HCT116 (cell line): Measurements from ENCODE around the gene SLIT1. TPM values are rescaled to one million over a fixed set of nuclear protein-coding genes. Genes with fewer than 3 reads are reported as not detected.

ENCODE experiments used
- ATAC-seq: fragments of 200-7000 bp; cut with Tn5 transposase; 2 replicates; pipeline ENCODE4 v1.9.1; 2020; ENCODE audit warnings: mild to moderate bottlenecking, moderate library complexity
- BruUV-seq: library from RNA; stranded (reverse); fragments of 400-500 nt; replicated peaks from 2 replicates; lab custom pipeline; 2021; lab: Mats Ljungman, UMichigan
- CTCF ChIA-PET: fragments of 300-600 bp; sonication (Branson Sonifier 250); formaldehyde crosslinking; loops from one replicate; lab custom pipeline; 2021; ENCODE audit warnings: antibody characterized with exemption; lab: Charles Lee
- POLR2A ChIA-PET: fragments of 300-600, 350-600 bp; sonication (Branson Sonifier 250); formaldehyde crosslinking; loops from one replicate; lab custom pipeline; 2021; ENCODE audit warnings: antibody characterized with exemption; lab: Charles Lee
- RAD21 ChIA-PET, 2 experiments: fragments of 300-600 bp; sonication (Branson Sonifier 250); formaldehyde crosslinking; loops; one replicate each; lab custom pipeline; 2023; ENCODE audit warnings: low total read pairs in 2 of 2; ENCODE audit not compliant: uncharacterized antibody in 2 of 2, unreplicated experiment in 2 of 2, low non-redundant PET in 1 of 2; lab: Charles Lee
- DNase-seq: peaks from one replicate; pipeline ENCODE4 v3.0.0-alpha.2; 2010; ENCODE audit warnings: low read depth, low spot score
- H2AFZ ChIP-seq: fragments of 200-600 bp; shearing (Covaris generic), sonication (generic); 2 replicates; pipeline ENCODE4 v1.6.1; 2017; ENCODE audit warnings: low read depth, mixed run types, mixed read lengths, antibody characterized with exemption, low read length; ENCODE audit not compliant: poor library complexity, severe bottlenecking
- H3K27ac ChIP-seq: 2 replicates; pipeline ENCODE4 v1.5.1; 2012; ENCODE audit warnings: low read depth, low read length
- H3K27me3 ChIP-seq: fragments of 200-600 bp; sonication (generic); 2 replicates; pipeline ENCODE4 v1.6.1; 2016; ENCODE audit warnings: mixed run types, low read length, mixed read lengths; ENCODE audit not compliant: insufficient read depth
- H3K36me3 ChIP-seq, 2 experiments: fragments of 200-500 bp in 1 of 2; fragments of 200-600 bp in 1 of 2; sonication (Bioruptor generic) in 1 of 2; sonication (generic) in 1 of 2; 2 replicates each; pipeline versions ENCODE4 v1.5.1 to v1.6.1; 2014 to 2016; ENCODE audit warnings: low read length in 2 of 2, inconsistent platforms in 1 of 2, mixed read lengths in 1 of 2, mixed run types in 1 of 2; ENCODE audit not compliant: insufficient read depth in 2 of 2, control insufficient read depth in 1 of 2
- H3K4me1 ChIP-seq, 2 experiments: fragments of 200-600 bp in 1 of 2; sonication (generic) in 1 of 2; 2 replicates each; pipeline versions ENCODE4 v1.5.1 to v1.6.1; 2012 to 2017; ENCODE audit warnings: low read length in 2 of 2, inconsistent platforms in 1 of 2, mild to moderate bottlenecking in 1 of 2, mixed read lengths in 1 of 2, mixed run types in 1 of 2, moderate library complexity in 1 of 2; ENCODE audit not compliant: insufficient read depth in 2 of 2, control insufficient read depth in 1 of 2
- H3K4me2 ChIP-seq: fragments of 200-600 bp; sonication (generic); 2 replicates; pipeline ENCODE4 v1.6.1; 2017; ENCODE audit warnings: mixed run types, low read length, mixed read lengths
- H3K4me3 ChIP-seq, 2 experiments: fragments of 200-600 bp in 1 of 2; sonication (generic) in 1 of 2; replicated peaks in 1 of 2; 2 replicates each; pipeline ENCODE4 v1.5.1; 2011 to 2016; ENCODE audit warnings: low read length in 2 of 2, control low read depth in 1 of 2, low read depth in 1 of 2, mild to moderate bottlenecking in 1 of 2, mixed read lengths in 1 of 2, mixed run types in 1 of 2
- H3K79me2 ChIP-seq: fragments of 200-600 bp; sonication (generic); 2 replicates; pipeline ENCODE4 v1.6.1; 2017; ENCODE audit warnings: mild to moderate bottlenecking, mixed run types, low read length, moderate library complexity, mixed read lengths; ENCODE audit not compliant: insufficient read depth
- H3K9ac ChIP-seq: fragments of 200-600 bp; sonication (generic); 2 replicates; pipeline ENCODE4 v1.6.1; 2016; ENCODE audit warnings: low read length, mixed read lengths
- H3K9me2 ChIP-seq: fragments of 200-600 bp; sonication (generic), shearing (Covaris generic); 2 replicates; pipeline ENCODE4 v1.6.1; 2017; ENCODE audit warnings: mixed run types, mild to moderate bottlenecking, moderate library complexity; ENCODE audit not compliant: insufficient read depth
- H3K9me3 ChIP-seq, 2 experiments: fragments of 200-500 bp in 1 of 2; fragments of 200-600 bp in 1 of 2; sonication (Bioruptor generic) in 1 of 2; sonication (generic) in 1 of 2; 2 replicates each; pipeline ENCODE4 v1.6.1; 2014 to 2017; ENCODE audit warnings: low read length in 2 of 2, mixed read lengths in 2 of 2, inconsistent platforms in 1 of 2, low read depth in 1 of 2, mild to moderate bottlenecking in 1 of 2, mixed run types in 1 of 2, moderate library complexity in 1 of 2; ENCODE audit not compliant: control insufficient read depth in 1 of 2, insufficient read depth in 1 of 2
- H4K20me1 ChIP-seq: fragments of 200-600 bp; sonication (generic), shearing (Covaris generic); 2 replicates; pipeline ENCODE4 v1.6.1; 2017; ENCODE audit warnings: mixed run types, mild to moderate bottlenecking, moderate library complexity; ENCODE audit not compliant: insufficient read depth
- FOSL1 ChIP-seq: IDR thresholded peaks from 2 replicates; pipeline ENCODE4 v1.6.1; 2012; ENCODE audit warnings: low read depth
- POLR2A ChIP-seq: IDR thresholded peaks from 2 replicates; pipeline ENCODE4 v1.7.0; 2011; ENCODE audit warnings: borderline replicate concordance; ENCODE audit not compliant: insufficient read depth, insufficient read length; ENCODE audit errors: extremely low read depth
- SIN3A ChIP-seq: IDR thresholded peaks from 2 replicates; pipeline ENCODE4 v1.6.1; 2012; ENCODE audit warnings: low read depth
- SP1 ChIP-seq: IDR thresholded peaks from 2 replicates; pipeline ENCODE4 v1.6.1; 2012; ENCODE audit warnings: low read depth
- SRF ChIP-seq: IDR thresholded peaks from 2 replicates; pipeline ENCODE4 v1.6.1; 2012; ENCODE audit warnings: low read depth
- intact Hi-C: fragments of 100-400 bp; cut with micrococcal nuclease; formaldehyde crosslinking; loops from 2 replicates; pipeline ENCODE4 v1.10.0; 2022
- total RNA-seq: library from RNA; stranded (reverse); gene quantifications from one replicate; pipeline ENCODE4 v1.2.1, GENCODE V29; 2021; ENCODE audit not compliant: unreplicated experiment
- TF ChIP-seq, protein P1 (sequence below), 3 experiments: fragments of 200-600 bp in 1 of 3; sonication (generic) in 1 of 3; IDR thresholded peaks in 2 of 3; conservative IDR thresholded peaks in 1 of 3; 2 replicates each; pipeline ENCODE4 v1.5.1; 2012 to 2017; ENCODE audit warnings: low read depth in 2 of 3, low read length in 2 of 3, antibody characterized with exemption in 1 of 3, borderline replicate concordance in 1 of 3, control low read depth in 1 of 3, mild to moderate bottlenecking in 1 of 3, mixed read lengths in 1 of 3, mixed run types in 1 of 3, moderate library complexity in 1 of 3; ENCODE audit not compliant: insufficient read depth in 1 of 3
- TF ChIP-seq, protein P2 (sequence below): IDR thresholded peaks from 2 replicates; pipeline ENCODE4 v1.6.1; 2012

Gene SLIT1
- total RNA-seq, 1 experiment from 2014 or later, result 0.42 TPM

DNA sequence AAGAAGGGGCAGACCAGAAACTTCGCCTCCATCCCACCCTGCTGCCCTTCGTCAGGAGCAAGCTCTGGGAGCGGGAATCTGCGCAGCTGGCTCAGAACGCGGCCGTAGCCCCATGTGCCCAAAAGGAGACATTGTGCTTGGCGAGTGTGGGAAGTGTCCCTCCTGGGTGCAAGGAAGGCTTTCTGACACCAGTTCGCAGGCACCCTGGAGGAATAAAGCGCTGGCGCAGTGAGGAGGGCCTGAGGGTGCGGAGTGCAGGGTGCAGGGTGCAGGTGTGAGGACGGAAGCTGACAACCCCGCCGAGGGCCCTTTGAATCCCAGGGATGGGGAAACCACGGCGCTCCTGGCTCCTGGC, 811 bp downstream of the SLIT1 start:
- H3K9ac ChIP-seq, result no peak overlapping the region
- H3K9me3 ChIP-seq, result no peaks in the 10 kb centered on the region
- no peaks in the 10 kb centered on the region for H3K79me2 ChIP-seq
- BruUV-seq, result no TSS peak
- ChIA-PET CTCF (no interaction called here), POLR2A (no interaction called here), RAD21 (no interaction called here)
- intact Hi-C loops, result no loop called here
- H3K9me2 ChIP-seq, result no peaks in the 10 kb centered on the region
- no peaks in the 10 kb centered on the region for H3K4me1 ChIP-seq
- no peaks in the 10 kb centered on the region for H4K20me1 ChIP-seq
- H3K4me2 ChIP-seq, result no peak overlapping the region
- no peak overlapping the region for H3K27ac ChIP-seq
- H2AFZ ChIP-seq, result no peak overlapping the region
- no peak for DNase-seq
- no peak for TF ChIP-seq SRF
- no peak for TF ChIP-seq POLR2A
- TF ChIP-seq SP1, result no peak
- TF ChIP-seq, protein P1, sequence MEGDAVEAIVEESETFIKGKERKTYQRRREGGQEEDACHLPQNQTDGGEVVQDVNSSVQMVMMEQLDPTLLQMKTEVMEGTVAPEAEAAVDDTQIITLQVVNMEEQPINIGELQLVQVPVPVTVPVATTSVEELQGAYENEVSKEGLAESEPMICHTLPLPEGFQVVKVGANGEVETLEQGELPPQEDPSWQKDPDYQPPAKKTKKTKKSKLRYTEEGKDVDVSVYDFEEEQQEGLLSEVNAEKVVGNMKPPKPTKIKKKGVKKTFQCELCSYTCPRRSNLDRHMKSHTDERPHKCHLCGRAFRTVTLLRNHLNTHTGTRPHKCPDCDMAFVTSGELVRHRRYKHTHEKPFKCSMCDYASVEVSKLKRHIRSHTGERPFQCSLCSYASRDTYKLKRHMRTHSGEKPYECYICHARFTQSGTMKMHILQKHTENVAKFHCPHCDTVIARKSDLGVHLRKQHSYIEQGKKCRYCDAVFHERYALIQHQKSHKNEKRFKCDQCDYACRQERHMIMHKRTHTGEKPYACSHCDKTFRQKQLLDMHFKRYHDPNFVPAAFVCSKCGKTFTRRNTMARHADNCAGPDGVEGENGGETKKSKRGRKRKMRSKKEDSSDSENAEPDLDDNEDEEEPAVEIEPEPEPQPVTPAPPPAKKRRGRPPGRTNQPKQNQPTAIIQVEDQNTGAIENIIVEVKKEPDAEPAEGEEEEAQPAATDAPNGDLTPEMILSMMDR (IDR thresholded peaks at IDR 0.05 in 2 of 3, conservative IDR thresholded peaks at IDR 0.05 in 1 of 3; ENCODE audit: borderline replicate concordance in 1 of 3, insufficient read depth in 1 of 3, low read depth in 2 of 3, low read length in 2 of 3), result no peak
- 0 out of 2 replicates have a peak, but pooled peaks cover 4% of the 10 kb centered on the region for H3K27me3 ChIP-seq
- H3K4me3 ChIP-seq, result no peak overlapping the region
- ATAC-seq, result no peak
- no peaks in the 10 kb centered on the region for H3K36me3 ChIP-seq

DNA sequence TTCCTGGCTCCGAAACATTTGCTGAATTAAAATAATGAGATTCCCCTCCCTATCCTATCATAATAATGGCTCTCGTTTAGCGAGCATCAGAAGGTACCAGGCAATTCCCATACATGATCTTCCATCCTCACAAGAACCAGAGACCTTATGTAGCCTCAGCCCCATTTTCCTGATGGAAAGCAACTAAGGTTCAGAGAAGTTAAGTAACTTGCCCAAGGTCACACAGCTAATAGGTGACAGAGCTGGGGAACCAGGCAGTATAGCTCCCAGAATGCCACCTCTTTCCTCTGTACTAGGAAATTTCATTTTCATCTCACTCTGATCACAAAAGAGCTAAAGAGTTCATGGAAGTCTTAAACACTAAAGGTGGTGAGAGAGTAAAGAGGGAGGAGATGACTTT, 2.4 kb downstream of the SLIT1 start:
- intact Hi-C loops, result no loop called here
- no peaks in the 10 kb centered on the region for H3K79me2 ChIP-seq
- TF ChIP-seq FOSL1 (no peak), SIN3A (no peak)
- TF ChIP-seq, protein P2, sequence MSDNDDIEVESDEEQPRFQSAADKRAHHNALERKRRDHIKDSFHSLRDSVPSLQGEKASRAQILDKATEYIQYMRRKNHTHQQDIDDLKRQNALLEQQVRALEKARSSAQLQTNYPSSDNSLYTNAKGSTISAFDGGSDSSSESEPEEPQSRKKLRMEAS, result no peak
- TF ChIP-seq, all 23 proteins: peak for 0
- Histone ChIP-seq H3K27ac (no peak overlapping the region), H2AFZ (no peak overlapping the region), H3K4me1 (peaks cover 0 to 4% of the 10 kb centered on the region in 2 experiments; a peak in 2 of 4 replicates), H3K4me2 (no peak overlapping the region), H3K36me3 (no peaks in the 10 kb centered on the region), H3K9me3 (no peaks in the 10 kb centered on the region), H3K4me3 (no peak overlapping the region), H3K27me3 (peaks cover 10% of the 10 kb centered on the region; the same call in 1 of the 2 replicates), H3K9me2 (no peaks in the 10 kb centered on the region), H4K20me1 (no peaks in the 10 kb centered on the region), H3K9ac (no peak overlapping the region)
- no peak for ATAC-seq
- RAD21 ChIA-PET, result no interaction called here
- POLR2A ChIA-PET, result no interaction called here
- DNase-seq, result no peak
- BruUV-seq, result no TSS peak
- CTCF ChIA-PET, result no interaction called here
